GM21390 (cell line): ENCODE data around the gene KRTAP9-9.
"Not testable (repeated sequence)": the region's sequence is repeated elsewhere in the genome, so short reads cannot be mapped to it uniquely, and the experiment has no call there.

ENCODE experiments used
- ATAC-seq: cut with Tn5 transposase; IDR thresholded peaks from one replicate; pipeline ENCODE4 v1.9.1; 2021; ENCODE audit not compliant: unreplicated experiment

The KRTAP9-9 gene

DNA sequence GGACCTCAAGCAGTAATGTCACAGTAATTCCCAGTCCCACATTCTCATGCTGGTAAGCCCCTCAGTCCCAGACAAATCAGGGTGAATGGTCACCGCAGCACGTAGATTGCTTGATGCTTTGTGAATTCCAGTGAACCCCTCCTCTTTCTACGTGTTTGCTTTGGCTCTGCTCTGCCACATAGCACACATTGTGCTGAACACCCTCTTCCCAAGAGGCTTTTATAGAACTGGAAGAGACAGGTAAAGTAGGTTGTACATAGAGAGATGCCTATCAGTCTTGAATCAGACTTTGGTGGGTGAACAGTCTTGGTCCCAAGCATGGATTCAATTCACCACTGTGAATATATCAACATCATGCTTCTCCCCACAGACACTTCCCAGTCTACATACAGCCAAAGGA lies 9.4 kb downstream of the KRTAP9-9 start:
- no peak for ATAC-seq

DNA sequence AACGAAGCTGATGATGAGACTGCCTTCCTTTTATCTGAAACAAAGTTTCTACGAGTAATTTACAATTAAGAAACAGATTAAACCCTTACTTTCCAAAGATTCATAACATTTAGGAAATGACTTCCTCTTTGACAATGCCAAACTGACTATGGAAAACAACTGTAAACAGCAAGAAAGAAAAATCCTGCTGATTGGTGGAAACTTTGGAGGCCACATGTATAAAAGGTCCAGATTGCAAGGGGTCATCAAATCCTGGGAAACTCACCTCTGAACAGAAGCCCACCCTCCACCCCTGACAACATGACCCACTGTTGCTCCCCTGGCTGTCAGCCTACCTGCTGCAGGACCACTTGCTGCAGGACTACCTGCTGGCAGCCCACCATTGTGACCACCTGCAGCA lies 9.9 kb downstream of the KRTAP9-9 start, which contains the start of gene KRTAP9-6:
TSS of gene KRTAP9-6 (plus strand) at position 301 of the 400 bp plus-strand sequence. CDS start at position 301, 0 bp downstream.
- no peak for ATAC-seq

DNA sequence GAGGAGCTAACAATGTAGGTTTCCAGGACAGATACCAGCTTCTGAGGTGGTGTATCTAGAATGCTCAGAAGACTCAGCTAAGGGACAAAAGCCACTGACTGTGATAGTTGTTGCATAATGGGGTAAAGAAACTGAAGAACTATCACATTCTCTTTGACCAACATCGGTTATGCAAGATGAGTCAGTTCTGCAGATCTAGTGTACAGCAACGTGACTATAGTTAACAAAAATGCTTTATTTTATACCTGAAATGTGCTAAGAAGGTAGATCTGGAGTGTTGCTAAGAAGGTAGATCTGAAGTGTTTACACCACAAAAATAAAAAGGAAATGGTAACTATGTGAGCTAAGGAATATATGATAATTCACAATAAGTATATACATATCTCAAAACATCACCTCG lies 12.5 kb downstream of the KRTAP9-9 start:
- no peak for ATAC-seq

DNA sequence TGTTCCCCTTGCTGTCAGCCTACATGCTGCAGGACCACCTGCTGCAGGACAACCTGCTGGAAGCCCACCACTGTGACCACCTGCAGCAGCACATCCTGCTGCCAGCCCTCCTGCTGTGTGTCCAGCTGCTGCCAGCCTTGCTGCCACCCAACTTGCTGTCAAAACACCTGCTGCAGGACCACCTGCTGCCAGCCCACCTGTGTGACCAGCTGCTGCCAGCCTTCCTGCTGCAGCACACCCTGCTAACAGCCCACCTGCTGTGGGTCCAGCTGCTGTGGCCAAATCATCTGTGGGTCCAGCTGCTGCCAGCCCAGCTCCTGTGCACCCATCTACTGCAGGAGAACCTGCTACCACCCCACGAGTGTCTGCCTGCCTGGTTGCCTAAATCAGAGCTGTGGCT lies 16.1 kb downstream of the KRTAP9-9 start:
- ATAC-seq, result not testable (repeated sequence)

DNA sequence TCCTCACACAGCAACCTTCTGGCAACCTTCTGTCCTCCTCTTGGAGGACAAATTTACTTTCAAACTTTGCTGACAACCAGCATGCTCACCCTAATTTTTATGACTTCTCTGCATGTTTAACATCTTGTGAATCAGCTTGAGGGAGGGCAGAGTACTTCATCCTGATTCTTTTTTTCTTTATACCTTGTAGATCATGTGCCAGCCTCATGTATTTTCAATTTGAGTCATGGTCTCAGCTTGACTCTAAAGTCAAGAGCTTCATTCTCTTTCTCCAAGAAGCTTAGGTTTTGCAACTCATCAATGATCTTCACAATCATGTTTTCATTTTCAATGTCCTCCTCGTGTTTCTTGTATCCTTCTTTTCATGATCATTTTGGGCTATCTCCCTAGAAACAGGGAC lies 16.7 kb downstream of the KRTAP9-9 start:
- ATAC-seq, result no peak

DNA sequence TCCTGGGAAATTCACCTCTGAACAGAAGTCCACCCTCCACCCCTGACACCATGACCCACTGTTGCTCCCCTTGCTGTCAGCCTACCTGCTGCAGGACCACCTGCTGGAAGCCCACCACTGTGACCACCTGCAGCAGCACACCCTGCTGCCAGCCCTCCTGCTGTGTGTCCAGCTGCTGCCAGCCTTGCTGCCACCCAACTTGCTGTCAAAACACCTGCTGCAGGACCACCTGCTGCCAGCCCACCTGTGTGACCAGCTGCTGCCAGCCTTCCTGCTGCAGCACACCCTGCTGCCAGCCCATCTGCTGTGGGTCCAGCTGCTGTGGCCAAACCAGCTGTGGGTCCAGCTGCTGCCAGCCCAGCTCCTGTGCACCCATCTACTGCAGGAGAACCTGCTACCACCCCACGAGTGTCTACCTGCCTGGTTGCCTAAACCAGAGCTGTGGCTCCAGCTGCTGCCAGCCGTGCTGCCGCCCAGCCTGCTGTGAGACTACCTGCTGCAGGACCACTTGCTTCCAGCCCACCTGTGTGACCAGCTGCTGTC lies 20.5 kb downstream of the KRTAP9-9 start, which contains the start of gene KRTAP9-7:
TSS of gene KRTAP9-7 (plus strand) at position 51 of the 543 bp plus-strand sequence. CDS start at position 51, 0 bp downstream.
- not testable (repeated sequence) for ATAC-seq

DNA sequence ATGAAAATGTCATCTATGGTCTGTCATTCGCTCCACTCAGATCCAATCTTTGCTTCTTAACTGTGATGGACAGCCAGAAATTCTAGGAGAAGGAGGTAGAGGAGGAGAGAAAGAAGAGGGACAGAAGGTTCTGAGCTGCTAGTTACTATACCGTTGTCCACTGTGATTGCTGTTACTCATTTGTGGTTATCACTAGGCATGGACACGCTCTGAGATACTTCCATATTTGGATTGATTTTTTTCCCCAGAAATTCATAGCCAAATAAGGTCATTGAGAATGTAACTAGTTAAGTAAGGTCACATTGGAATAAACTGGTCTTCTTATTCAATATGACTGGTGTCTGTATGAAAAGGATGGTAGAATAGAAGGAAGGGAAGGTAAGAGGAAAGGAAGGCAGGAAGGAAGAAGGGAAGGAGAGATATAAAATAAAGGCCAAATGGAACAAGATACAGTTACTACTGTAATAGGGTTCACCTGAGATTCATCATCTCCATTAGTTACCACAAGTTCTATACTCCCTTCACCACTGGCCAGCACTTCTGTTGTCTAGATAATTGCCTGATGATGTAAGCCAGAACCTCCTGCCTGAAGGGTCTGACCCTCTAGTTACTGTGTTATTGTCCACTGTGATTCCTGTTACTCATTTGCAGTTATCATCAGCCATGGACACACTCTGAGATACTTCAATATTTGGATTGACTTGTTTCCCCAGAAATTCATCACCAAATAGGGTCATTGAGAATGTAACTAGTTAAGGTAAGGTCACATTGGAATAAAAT lies 23.2 kb downstream of the KRTAP9-9 start:
- no peak for ATAC-seq

DNA sequence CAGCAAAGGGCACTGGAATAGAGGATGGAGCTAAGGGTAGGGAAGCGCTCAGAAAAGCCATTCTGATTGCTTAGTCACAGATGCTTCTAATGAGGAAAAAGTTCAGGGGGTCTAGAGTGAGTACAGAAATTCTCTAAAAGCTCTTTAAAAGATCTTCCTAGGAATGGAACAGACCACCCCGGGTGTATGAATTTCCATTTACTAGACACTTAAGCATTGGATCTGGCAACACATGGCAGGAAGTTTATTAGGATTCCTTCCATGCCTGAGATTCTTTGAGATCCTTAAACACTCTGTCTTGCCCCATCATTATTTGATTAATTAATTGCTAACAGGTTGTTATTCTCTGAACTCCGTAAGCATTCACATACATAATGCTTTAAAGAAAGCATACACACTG lies 28.9 kb downstream of the KRTAP9-9 start:
- no peak for ATAC-seq

DNA sequence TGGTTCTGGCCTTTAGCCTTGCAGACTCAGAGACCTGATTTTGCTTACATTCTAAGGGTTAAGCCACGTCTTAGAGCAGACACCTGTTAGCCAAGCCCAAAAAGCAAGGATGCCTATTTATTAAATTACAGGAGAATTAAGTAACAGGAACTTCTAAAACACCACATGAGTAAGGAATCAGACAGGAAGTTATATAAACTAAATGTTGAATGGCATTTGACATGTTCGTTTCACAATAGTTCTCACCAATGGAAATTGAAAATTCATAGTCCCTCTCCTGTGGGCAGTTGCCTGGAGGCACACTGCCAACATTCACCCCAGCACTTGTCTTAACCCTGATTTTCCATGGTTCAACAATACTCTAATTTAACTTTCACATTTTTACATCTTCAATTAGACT lies 29.4 kb downstream of the KRTAP9-9 start:
- ATAC-seq, result no peak

DNA sequence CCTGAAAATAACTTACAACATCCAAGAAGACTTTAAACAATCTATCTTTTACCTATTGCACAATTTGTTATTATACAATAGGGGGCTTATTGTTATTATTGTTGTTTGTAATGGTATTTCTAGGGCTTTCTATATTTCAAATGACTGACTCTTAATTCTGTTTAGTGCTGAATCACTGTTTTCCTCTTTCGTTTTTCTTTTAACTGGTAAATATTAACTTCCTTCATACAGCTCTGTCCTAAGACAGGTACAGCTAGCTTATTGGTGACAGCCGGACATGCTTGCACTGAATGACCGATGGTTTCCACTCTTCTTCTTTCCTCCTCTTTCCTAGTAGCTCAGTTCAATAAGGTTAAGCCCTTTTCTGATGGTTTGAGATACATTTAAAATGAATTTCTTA lies 31.9 kb downstream of the KRTAP9-9 start:
- no peak for ATAC-seq

DNA sequence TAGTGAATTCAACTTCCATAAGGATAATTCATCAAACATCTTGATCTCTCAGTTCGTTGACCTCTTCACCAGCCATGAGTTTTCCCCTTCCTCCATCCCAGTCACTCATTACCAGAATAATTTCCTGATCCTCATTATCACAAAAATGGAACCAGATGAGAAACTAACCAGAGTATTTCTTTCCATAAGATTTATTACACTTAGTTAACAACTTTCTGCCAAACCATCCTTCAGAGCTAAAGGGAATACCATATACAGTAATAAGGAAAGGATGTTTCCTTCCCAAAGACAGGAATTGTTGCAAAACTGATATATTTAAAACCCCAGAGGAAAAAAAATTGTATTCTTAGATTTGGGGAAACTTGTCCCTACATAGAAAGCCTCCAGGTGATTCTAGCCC lies 38.8 kb downstream of the KRTAP9-9 start:
- no peak for ATAC-seq

DNA sequence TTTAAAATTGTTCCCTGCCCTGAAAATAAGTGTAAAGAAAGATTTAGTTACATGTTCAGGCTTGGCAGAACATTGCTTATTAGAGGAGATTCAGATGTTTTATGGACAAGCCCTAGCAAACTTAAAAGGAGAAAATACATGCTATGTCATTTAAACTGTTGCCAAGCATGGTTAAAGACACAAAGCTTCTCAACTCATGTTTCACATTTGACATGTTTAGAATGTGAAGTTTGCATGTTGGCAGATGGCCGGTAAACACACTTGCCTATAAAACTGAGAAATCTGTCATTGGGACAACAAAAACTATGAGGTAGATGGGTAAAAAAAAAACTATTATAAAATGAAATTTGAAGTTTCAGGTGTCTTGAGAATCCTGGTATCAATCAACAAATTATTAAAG lies 41.7 kb downstream of the KRTAP9-9 start:
- ATAC-seq, result no peak

DNA sequence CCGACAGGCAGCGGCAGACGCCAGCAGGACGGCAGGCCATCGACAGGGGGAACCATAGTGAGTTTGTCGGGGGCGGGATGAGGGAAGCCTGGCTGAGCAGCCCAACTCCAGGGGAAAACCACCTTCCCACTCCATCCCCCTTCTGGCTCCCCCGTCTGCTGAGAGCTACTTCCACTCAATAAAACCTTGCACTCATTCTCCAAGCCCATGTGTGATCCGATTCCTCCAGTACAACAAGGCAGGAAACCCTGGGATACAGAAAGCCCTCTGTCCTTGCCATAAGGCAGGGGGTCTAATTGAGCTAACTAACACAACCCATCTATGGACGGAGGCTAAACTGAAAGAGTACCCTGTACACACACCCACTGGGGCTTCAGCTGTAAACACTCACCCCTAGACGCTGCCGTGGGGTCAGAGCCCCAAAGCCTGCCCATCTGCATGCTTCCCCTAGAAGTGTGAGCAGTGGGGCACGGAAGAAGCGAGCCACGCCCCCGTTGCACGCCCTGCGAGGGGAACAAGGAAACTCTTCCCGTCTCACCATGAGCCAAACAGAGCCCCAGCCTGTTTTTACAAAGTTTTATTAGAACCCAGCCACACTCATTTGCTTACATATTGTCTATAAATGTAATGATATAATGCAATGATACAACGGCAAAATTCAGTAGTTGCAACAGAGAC lies 43.4 kb downstream of the KRTAP9-9 start:
- ATAC-seq, result no peak

DNA sequence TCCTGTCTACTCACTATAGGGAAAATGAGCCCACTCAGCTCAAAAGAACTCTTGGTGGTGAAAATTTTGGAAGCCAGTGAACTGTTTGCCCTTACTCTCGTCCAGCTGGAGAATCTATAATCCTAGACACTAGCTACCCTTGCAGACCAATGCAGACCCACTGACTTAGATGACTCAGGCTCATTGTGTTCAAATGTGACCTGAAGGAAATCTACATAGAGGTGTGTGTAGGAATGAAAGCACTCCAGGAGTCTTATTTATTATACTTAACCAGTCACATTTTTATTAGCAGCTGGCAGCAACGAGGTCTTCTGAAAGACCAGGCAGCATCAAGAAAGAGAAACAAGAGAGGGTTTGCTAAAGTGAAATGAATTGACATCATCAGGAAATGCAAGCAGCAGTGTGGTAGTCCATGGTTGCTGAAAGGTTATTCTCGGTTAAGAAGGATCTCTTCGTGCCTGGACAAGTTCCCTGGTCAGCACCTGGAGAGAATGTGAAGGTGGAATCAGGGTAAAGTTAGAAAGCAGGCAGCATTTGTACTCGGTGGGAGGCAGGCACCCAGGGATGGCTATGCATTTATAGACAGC lies 46.1 kb downstream of the KRTAP9-9 start:
- ATAC-seq, result no peak

DNA sequence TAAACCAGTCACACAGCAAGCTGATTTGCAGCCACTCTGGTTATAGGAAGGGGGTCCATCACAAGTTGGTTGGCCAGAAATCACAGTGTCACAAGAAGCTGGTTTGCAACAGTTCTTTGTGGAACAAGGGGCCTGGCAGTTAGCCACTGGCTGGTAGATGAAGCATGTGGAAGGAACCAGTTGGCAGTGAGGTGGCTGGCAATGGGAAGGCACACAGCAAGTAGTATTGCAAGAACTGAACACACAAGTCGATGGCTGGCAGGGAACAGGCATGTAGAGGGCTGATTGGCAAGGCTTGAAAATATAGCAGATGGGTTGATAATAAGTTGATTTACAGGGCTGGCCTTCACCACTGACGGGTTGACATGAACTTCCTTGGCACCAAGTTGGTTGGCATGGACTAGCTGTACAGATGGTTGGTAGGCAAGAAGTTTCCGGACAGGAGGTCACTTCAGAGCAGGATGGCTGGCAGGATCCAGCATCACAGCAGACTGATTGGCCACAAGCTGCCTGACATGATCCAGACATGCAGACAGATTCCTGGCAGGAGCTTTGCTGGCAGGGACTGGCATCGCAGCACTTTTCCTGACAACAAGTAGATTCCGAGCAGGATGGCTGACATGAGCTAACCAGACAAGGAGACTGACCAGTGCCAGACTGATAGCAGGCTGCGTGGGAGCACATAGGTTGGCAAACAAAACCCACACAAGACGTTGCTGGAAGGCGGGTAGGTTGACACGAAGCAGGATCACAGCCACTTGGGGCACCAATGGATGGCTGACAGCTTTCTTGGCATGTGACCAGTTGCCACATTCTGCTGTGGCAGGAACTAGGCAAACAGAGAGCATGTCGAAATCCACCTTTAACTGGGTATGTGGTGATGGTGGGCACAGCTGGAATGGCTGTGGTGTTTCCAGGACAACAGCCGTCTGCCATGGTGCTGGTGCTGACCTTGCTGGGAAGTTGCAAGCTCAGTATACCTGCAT lies 47.0 kb downstream of the KRTAP9-9 start, which contains the start of gene KRTAP29-1:
TSS of gene KRTAP29-1 (minus strand) at position 936 of the 986 bp plus-strand sequence. CDS start at position 936, 0 bp downstream.
- no peak for ATAC-seq

DNA sequence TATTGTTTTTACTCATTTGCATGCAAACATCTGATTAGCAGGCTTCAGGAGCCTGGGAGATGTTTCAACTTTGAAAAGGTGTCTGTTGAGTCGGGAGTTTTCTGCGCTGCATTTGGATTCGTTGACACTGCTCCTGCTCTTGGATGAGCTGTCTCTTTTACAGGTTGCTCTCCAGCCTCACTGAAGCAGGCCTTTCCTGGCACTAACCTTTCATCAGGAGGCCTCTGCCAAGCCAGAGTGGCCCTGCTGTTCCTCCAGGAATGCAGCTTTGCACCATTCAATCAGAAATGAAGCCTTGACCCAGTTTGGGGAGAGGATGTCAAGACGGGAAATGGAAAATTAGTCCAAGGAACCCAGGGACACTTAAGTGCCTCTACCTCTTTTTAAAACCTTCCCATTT lies 47.8 kb downstream of the KRTAP9-9 start:
- ATAC-seq, result no peak

DNA sequence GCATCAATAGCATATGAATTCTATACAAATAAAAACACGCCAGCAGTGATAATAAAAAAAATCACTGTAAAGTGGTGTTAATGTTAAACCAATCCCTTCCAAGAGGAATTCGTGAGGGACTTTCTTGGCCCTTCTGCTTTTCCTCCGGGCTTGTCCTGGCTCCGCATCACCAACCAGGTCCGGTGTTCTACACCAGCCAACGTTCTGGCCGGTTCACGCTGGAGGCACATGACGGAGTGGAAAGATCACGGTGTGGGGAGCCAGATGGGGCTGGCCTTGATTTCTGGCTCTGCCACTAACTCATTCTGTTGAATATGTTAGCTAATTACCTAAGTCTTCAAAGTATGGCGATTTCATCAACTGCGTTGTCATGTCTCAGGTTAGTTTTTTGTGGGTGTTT lies 48.9 kb downstream of the KRTAP9-9 start:
- no peak for ATAC-seq
